Measurements from ENCODE around the gene CFAP58.

Gene CFAP58

DNA sequence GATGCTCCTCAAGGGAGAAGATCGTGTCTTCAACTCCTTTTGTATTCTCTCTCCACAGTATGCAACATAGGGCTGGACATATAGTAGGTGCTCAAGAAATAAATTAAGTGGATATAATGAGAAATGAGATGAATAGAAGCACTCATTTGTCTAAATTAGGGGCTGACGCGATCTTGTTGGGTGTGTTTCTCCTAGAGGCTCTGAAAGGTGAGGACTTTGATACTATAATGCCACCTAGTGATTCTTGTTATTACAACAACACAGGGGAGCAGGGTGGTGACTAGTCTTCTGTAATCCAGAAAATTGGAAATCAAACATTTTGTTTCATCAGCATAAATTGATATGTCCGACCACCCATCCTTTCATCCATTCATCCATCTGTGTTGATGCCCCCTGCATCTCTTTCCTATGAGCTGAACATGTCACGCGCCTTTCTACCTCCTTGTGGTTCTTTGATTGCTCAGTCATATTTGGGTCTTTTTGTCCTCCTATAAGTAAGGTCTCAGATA lies 3.5 kb upstream of the CFAP58 start:
- in situ Hi-C loops (cut with HindIII; ENCODE audit: low pct_ligation_motif_present, low pct_unique_long_range_greater_than_20kb, low sequenced_read_pairs), result no loop called here
- peak; percentile 76 for DNase-seq

DNA sequence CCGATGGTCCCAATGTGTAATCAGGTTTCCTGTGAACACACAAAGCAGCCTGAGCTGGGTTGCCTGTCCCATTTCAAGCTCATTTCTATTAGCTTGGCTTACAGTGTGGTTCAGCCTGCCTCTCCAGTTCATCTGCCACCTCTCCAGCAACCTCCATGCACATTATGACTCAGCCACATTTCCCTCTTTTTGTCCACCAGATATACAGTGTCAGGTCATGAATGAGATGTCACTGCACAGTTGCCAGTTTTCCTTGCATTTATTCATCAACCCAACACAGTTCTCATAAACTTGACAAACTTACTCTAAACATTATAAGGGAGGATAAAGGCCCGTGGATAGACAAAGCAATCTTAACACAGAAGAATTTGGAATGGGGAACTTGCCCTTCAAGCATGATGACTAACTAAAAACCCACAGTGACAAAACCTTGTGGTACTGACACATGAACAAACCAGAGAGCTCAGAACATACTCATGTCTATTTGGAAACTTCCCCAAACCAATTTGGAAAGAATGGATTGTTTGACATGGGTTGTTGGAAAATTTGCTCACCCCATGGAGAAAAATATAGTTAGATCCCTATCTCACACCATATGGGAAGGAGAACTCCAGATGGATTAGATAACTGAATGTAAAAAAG lies 2.5 kb upstream of the CFAP58 start:
- DNase-seq, result no peak

DNA sequence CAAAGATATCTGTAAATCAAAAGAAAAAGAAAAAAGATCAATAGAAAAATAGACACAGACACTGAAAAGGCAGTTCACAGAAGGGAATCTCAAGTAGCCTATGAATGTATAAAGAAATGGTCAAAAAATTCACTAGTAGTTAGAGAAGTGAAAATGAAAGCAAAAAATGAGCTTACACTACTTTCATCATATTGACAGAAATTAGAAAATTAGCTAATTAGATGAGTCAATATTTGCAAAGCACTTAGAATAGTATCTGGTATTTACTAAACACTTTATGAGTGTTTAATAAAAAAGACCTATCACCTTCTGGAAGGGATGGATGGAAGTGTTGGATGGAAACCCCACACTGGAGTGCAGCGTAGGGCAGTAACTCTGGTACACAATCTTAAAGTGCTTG lies 1.7 kb upstream of the CFAP58 start:
- in situ Hi-C loops (cut with HindIII; ENCODE audit: low pct_ligation_motif_present, low pct_unique_long_range_greater_than_20kb, low sequenced_read_pairs), result no loop called here

More for the DNA sequence above, 2.5 kb upstream of the CFAP58 start:
- in situ Hi-C loops (cut with HindIII; ENCODE audit: low pct_ligation_motif_present, low pct_unique_long_range_greater_than_20kb, low sequenced_read_pairs), result no loop called here

DNA sequence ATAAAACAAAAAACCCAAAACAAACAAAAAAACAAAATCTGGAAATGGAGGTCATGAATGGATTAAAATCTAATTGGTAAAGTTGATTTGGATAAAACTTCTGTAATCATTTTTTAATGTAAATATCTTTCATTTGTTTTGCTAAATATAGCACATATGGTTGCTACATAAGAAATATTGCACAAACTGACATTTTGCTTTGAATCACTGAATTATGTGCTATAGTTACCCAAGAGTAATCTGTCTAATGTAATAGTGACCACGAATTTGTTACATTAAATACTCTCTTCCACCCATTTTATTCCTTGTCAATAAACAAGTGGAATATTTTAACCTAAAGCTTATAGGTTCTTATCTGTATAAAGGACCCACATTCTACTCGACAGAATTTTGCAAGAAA lies 6.2 kb downstream of the CFAP58 start:
- DNase-seq, result no peak
- in situ Hi-C loops (cut with HindIII; ENCODE audit: low pct_ligation_motif_present, low pct_unique_long_range_greater_than_20kb, low sequenced_read_pairs), result no loop called here

More for the DNA sequence above, 1.7 kb upstream of the CFAP58 start:
- DNase-seq, result no peak

DNA sequence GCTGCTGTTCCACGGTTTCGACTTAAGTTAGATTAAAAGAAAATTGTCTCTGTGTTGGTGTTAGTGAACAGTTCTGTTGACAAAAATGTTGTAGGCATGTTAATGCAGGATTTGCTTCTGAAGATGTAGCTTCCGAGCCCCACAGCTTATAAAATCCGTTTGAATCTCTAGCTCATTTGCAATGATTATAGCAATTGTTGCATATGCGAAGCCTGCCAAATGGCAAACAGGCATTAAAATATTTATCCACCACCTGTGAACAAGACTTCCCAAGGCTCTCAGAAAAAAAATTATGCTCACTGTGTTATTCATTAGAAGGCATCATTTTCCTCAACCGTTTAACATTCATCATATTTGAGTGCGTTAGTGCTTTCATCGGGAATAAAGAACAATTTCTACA lies 14.3 kb downstream of the CFAP58 start:
- in situ Hi-C loops (cut with HindIII; ENCODE audit: low pct_ligation_motif_present, low pct_unique_long_range_greater_than_20kb, low sequenced_read_pairs), result no loop called here

DNA sequence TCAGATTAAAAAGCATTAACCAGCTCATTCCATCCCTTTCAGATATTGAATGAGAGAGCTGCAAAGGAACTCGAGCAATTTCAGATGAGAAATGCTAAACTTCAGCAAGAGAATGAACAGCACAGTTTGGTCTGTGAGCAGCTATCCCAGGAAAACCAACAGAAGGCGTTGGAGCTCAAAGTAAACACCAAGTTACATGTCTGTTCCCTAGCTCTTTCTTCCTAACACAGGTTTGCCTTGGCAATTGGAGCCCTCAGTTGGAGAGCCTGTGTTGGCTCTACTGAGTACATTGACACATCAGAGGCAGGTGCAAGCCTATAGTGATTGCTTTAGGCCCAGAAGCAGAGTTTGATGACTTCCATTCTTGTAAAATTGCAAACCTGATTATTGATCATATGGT lies 14.7 kb downstream of the CFAP58 start:
- in situ Hi-C loops (cut with HindIII; ENCODE audit: low pct_ligation_motif_present, low pct_unique_long_range_greater_than_20kb, low sequenced_read_pairs), result no loop called here

More for the DNA sequence above, 14.3 kb downstream of the CFAP58 start:
- no peak for DNase-seq

DNA sequence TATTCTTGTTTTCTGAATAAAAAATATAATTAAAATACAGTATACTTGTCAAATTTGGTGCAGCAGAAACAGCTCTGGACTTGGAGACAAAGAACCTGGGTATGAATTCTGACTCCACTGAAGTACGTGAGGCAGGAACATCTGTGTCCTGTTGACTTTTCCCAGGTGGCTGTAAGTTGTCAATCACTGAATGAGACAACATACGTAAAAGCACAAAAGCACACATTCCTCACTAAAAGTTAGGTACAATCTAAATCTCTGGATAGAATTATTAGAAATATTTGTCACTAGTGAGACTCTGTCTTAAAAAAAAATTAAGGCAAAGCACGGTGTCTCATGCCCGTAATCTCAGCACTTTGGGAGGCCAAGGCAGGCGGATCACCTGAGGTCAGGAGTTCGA lies 18.1 kb downstream of the CFAP58 start:
- DNase-seq, result no peak
- in situ Hi-C loops (cut with HindIII; ENCODE audit: low pct_ligation_motif_present, low pct_unique_long_range_greater_than_20kb, low sequenced_read_pairs), result no loop called here

More for the DNA sequence above, 14.7 kb downstream of the CFAP58 start:
- DNase-seq, result no peak

DNA sequence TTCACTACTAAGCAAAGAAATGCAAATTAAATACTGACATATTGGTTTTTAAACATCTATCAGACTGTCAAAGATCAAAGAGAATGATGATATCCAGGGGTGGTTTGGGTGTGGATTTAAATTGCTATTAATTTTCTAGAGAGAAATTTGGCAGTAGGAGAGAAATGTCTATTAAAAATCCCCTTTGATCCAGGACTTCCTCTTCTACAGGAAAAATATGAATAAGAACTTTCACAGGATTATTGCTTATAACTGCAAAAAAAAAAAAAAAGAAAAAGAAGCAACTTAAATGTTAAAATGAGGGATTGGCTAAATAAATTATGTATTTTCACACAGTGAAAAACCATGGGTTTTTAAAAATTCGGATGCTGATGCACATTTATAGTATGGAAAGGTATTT lies 21.0 kb downstream of the CFAP58 start:
- DNase-seq, result no peak
- in situ Hi-C loops (cut with HindIII; ENCODE audit: low pct_ligation_motif_present, low pct_unique_long_range_greater_than_20kb, low sequenced_read_pairs), result no loop called here

DNA sequence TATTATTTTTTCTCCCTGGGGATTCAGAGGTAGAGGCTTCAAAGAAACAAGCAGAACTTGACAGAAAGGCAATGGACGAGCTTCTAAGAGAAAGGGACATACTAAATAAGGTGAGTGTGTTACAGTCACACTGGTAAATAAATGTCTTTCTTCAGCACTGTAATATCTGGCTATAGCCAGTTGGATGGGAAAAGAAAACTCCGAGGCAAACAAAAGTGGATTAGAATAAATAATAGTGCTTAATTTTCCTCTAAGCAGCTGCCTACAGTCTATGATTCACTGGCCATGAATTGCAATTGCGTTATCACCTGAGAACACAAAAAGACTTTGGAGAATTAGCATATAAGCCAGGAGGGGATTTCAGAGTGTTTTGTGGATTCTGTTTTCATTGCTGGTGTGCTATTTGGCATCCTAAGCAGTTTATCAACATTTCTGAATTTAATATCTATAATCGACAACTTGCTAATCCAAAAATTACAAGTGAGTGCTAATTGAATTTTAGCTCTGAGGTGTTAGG lies 23.2 kb downstream of the CFAP58 start:
- in situ Hi-C loops (cut with HindIII; ENCODE audit: low pct_ligation_motif_present, low pct_unique_long_range_greater_than_20kb, low sequenced_read_pairs), result no loop called here
- DNase-seq, result no peak

DNA sequence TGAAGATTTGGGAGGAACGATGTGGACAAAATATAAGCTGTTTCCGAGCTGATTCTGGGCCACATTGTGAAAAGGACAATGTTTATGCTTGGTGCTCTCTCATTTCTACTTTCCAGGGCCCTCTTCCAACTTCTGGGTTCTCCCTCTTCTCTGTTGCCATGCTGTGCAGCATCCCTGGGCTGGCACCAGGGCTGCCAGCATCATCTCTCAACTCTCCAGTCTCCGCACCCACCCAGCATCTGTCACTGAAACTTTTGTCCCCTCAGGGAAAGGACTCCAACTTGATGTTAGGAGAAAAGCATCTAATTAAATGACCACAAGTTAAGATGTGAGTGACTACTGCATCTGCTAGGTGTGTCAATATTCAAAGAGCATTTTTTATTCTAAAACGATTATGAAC lies 26.7 kb downstream of the CFAP58 start:
- no peak for DNase-seq
- in situ Hi-C loops (cut with HindIII; ENCODE audit: low pct_ligation_motif_present, low pct_unique_long_range_greater_than_20kb, low sequenced_read_pairs), result no loop called here

DNA sequence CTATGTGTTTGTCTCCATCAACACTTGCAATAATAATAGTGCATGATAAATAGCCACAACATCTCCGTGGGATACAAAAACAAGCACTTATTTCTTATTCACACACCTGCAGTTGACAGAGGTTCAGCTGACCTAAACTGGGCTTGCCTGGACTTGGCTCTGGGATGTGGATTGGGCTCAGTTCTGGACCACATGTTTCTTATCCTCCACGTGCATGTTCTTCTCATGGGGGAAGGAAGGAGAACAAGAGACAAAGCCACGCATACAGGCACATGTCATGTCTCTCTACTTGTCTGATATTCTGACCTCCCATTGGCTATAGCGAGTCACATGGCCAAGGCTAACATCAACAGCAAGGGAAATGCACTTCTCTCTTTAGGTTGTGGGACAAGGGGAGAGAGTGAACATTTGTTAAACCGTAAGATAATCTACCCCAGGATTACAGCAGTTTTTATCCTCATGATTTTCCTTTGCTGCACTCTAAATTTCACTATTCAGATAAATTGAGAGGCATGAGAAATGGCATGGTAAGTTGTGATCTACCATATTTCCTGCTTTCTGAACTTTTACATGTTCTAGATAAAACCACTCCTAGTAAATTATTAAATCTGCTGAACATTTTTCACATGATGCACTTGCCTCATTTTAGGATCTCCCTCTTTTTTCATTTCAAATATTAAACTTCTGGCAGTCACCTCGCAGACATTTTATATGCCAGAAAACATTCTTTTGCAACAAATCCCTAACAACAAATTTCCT lies 33.7 kb downstream of the CFAP58 start:
- DNase-seq, result peak; percentile 23

DNA sequence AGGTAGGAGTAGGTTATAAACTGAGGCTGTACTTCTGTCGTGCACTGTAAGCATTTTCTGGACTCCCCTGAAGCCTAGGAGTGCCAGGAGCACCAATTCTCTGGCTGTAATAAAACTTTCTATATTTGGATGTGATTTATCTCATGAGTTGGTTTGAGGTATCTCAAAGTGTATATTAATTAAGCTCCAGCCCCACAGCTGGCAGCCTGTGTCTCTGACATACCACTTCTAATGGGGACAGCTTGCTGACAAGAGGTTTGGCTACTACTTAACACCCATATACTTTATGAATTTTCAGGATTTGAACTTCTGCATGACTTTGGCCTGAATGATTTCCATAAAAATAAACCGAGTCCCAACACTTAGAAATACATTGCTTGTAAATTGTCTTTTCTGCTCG lies 35.2 kb downstream of the CFAP58 start:
- in situ Hi-C loops (cut with HindIII; ENCODE audit: low pct_ligation_motif_present, low pct_unique_long_range_greater_than_20kb, low sequenced_read_pairs), result no loop called here
- no peak for DNase-seq

More for the DNA sequence above, 33.7 kb downstream of the CFAP58 start:
- in situ Hi-C loops (cut with HindIII; ENCODE audit: low pct_ligation_motif_present, low pct_unique_long_range_greater_than_20kb, low sequenced_read_pairs), result no loop called here

DNA sequence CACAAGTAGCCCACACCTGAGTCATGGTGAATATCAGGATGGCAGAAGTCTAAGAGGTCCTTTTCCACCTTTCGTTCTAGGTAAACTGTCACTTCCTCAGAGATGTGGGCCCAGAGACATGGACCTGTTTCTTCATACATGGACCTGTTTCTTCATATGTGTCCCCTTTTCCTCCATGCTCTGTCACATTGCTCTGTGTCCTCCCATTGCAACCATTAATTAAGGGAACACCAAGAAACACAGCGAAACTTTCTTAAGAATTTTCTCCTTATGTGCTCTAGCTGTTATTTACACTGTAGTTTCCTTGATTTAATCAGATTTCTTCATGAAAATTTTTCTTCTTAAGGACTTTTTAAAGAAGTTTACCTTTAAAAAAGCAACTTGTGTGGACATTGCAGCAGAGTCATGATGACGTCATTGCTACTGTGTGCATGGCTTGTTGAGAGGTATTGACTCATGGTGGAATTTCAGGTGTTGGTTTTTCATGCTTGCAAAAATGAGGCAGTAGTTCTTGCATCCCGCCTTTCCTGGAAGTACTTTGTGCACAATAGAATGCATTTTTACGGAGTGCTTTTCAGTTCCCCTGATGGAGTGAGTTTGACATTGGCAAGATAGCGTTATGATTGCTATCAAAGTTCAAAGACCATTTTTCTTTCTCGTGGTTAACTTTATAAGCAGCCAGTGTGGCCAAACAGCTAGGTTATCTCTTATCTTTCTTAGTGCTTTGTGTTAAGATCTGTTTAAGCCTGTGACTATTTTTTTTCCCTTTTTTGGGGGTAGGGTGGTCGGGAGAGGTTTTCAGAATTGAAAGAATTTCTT lies 37.7 kb downstream of the CFAP58 start:
- DNase-seq, result peak; percentile 29
- in situ Hi-C loops (cut with HindIII; ENCODE audit: low pct_ligation_motif_present, low pct_unique_long_range_greater_than_20kb, low sequenced_read_pairs), result no loop called here

DNA sequence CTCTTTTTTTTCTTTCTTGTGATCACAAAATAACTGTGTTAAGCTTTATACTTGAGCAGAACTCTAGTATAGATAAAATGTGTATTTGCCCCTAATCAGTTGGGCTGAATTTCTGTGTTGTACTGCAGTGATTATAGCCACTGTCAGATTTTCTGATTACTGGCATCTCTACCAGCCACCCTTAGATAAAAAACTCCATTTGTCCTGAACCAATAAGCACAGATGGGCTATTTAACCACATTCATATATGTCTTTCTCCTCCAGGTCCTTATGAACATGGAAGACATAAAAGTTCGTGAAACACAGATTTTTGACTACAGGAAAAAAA lies 38.3 kb downstream of the CFAP58 start:
- in situ Hi-C loops (cut with HindIII; ENCODE audit: low pct_ligation_motif_present, low pct_unique_long_range_greater_than_20kb, low sequenced_read_pairs), result no loop called here
- no peak for DNase-seq

DNA sequence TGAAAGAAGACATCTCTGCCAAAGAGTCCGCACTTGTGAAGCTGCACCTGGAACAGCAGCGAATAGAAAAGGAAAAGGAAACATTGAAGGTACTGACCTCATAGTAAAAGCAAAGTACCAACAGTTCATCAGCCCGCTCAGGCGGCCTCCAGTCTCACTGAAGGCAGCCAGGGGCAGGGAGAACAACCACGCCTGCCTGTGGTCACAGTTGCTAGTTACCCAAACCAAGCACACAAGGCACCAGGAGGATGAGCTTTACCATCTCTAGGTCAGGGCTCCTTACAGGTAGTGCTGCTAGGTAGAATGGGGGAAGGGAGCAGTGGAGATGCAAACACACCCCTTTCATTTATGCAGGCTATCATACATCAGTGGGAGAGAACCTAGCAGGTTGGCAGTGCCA lies 39.8 kb downstream of the CFAP58 start:
- in situ Hi-C loops (cut with HindIII; ENCODE audit: low pct_ligation_motif_present, low pct_unique_long_range_greater_than_20kb, low sequenced_read_pairs), result no loop called here
- no peak for DNase-seq

DNA sequence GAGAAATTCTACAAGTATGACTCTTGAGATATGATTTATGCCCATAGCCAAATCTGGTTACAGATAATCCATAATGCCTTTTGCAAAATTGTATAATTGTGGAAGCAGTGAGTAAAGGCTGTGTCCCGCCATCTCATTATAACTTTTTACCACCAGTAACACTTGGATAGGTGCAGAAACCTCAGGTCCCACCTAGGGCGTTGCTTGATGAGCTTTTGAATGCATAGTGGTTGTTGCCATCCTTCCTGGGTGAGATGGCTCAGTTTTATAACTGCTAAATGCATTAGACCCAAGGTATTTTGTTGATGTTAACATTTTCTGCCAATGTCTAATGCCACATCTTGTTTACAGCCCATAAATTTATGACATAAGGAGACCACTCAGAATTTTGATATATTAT lies 42.9 kb downstream of the CFAP58 start:
- DNase-seq, result no peak
- in situ Hi-C loops (cut with HindIII; ENCODE audit: low pct_ligation_motif_present, low pct_unique_long_range_greater_than_20kb, low sequenced_read_pairs), result no loop called here

DNA sequence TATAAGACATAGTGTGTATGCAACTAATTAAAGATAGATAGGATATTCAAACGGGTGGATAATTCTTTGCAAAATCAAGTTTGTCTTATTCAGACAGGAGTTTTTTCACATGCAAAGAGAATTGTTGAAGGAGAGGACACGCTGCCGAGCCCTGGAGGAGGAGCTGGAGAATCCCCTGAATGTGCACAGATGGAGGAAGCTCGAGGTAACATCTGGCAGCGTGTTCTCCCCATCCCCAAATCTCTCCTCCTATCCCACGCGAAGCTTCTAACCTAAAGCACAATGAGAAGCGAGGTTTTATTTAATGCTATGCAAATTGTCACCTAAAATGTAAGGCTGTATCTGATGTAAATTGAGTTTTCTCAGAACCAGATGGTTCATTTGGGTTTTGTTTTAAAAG lies 50.0 kb downstream of the CFAP58 start:
- in situ Hi-C loops (cut with HindIII; ENCODE audit: low pct_ligation_motif_present, low pct_unique_long_range_greater_than_20kb, low sequenced_read_pairs), result loop anchor here (25.0 kb wide), 1 partner anchor 184 kb away; no protein-coding TSS in a partner anchor
- no peak for DNase-seq

DNA sequence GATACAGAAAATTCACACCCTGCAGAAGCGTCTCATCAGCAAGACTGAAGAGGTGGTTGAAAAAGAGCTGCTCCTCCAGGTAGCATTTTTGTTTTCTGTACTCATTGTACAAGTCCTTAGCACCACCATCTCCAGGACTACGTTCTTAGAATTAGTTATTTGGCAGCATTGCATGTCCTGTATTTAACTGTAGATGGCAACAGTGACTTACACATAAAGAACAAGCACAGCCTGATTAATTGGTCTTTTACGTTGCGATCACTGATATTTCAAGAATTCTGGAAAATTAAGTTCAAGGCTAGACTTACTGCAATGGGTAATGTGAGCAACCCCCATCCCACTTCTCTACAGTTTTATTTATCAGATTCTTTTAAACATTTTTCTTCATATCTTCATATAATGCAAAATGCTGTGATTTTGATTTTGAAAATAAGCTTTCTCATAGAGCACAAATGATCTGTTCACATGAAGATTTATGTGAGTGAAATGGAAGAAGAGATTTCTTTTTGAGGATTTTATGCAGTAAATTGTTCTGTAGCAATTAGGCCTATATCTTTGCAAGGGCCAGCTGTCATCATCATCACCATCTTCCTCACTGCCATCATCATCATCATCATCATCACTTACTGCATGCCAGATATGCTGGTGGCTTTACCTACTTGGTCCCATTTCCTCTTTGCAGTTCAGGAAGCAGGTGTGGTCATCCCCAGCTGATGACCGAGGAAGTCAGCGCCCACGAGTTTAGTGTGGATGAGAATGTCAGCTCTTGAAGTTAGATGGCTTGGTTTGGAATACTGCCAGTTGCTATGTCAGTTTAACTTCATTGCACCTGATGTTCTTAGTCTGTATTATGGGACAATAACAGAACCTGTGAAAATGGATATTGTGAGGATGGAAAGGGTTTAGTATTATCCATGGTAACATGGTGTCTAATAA lies 53.4 kb downstream of the CFAP58 start:
- in situ Hi-C loops (cut with HindIII; ENCODE audit: low pct_ligation_motif_present, low pct_unique_long_range_greater_than_20kb, low sequenced_read_pairs), result loop anchor here (25.0 kb wide), 1 partner anchor 180 kb away; no protein-coding TSS in a partner anchor
- DNase-seq, result peak; percentile 67

Measured in ACHN (cell line).